Esophagus (tissue), 2 donors: ENCODE results near the gene CD151. TPM values are rescaled to one million over a fixed set of nuclear protein-coding genes. Genes with fewer than 3 reads are reported as not detected.

Source experiments
- H3K27ac ChIP-seq, 2 donors: one replicate each; pipeline ENCODE4 v1.5.1; 2013; ENCODE audit warnings: low read depth in 2 of 2, mild to moderate bottlenecking in 2 of 2, inconsistent platforms in 1 of 2, low read length in 1 of 2, moderate library complexity in 1 of 2
- H3K27me3 ChIP-seq, 2 donors: one replicate each; pipeline ENCODE4 v1.6.1; 2013; ENCODE audit warnings: low read length in 2 of 2, control low read depth in 1 of 2, mild to moderate bottlenecking in 1 of 2; ENCODE audit not compliant: insufficient read depth in 2 of 2, control insufficient read depth in 1 of 2
- H3K36me3 ChIP-seq, 2 donors: one replicate each; pipeline ENCODE4 v1.6.1; 2013; ENCODE audit warnings: low read length in 1 of 2; ENCODE audit not compliant: control insufficient read depth in 2 of 2, insufficient read depth in 2 of 2
- H3K4me1 ChIP-seq, 2 donors: one replicate each; pipeline ENCODE4 v1.6.1; 2013; ENCODE audit warnings: low read length in 1 of 2; ENCODE audit not compliant: control insufficient read depth in 2 of 2, insufficient read depth in 2 of 2
- H3K4me3 ChIP-seq, 2 donors: one replicate each; pipeline ENCODE4 v1.5.1; 2013; ENCODE audit warnings: low read length in 2 of 2, mild to moderate bottlenecking in 2 of 2, low read depth in 1 of 2, moderate library complexity in 1 of 2
- H3K9me3 ChIP-seq, 2 donors: one replicate each; pipeline ENCODE4 v1.6.1; 2013; ENCODE audit warnings: mild to moderate bottlenecking in 2 of 2, low read depth in 1 of 2, low read length in 1 of 2, moderate library complexity in 1 of 2; ENCODE audit not compliant: control insufficient read depth in 2 of 2, insufficient read depth in 1 of 2
- WGBS, 2 donors: extraction: QIAGEN DNeasy Blood & Tissue Kit; methylation state at CpG; one replicate each; pipeline ENCODE4 v1.1.7; 2013; 5-methylcytosine and 5-hydroxymethylcytosine counted together
- polyA plus RNA-seq, 2 donors: library from polyadenylated mRNA; stranded (reverse); fragments of 200-250 nt; gene quantifications; one replicate each; pipeline ENCODE4 v1.2.3, GENCODE V29; 2013
- donor health status: healthy with polysubstance abuse.
- donor health status: Bipolar disorder and iron deficiency.

The CD151 gene
- polyA plus RNA-seq, 2 donors, result 75.5 to 108 TPM

- peaks cover 12 to 13% of the 10 kb centered on the region in 2 donors for H3K4me1 ChIP-seq
- H3K27ac ChIP-seq, result no peak overlapping the region
- 39 to 48% methylated on average over 20 of the region's 20 CpGs for WGBS, 2 donors
- no peaks in the 10 kb centered on the region for H3K27me3 ChIP-seq
- H3K9me3 ChIP-seq, result no peaks in the 10 kb centered on the region
- peaks cover 0 to 2% of the 10 kb centered on the region in 2 donors for H3K36me3 ChIP-seq
- no peak overlapping the region for H3K4me3 ChIP-seq
These were observed 29.4 kb downstream of the CD151 start for GRCh38 chr11:862081-862661.

GRCh38 chr11:862696-863022 is 29.9 kb downstream of the CD151 start:
- WGBS, 2 donors, result 68 to 71% methylated on average over 12 of the region's 12 CpGs
- no peak overlapping the region for H3K4me3 ChIP-seq
- H3K27ac ChIP-seq, result no peak overlapping the region
- H3K36me3 ChIP-seq, result peaks cover 0 to 2% of the 10 kb centered on the region in 2 donors
- no peaks in the 10 kb centered on the region for H3K9me3 ChIP-seq
- H3K4me1 ChIP-seq, result peaks cover 12 to 13% of the 10 kb centered on the region in 2 donors
- no peaks in the 10 kb centered on the region for H3K27me3 ChIP-seq

- H3K27me3 ChIP-seq, result no peaks in the 10 kb centered on the region
- H3K36me3 ChIP-seq, result peaks cover 0 to 3% of the 10 kb centered on the region in 2 donors
- no peak overlapping the region for H3K4me3 ChIP-seq
- 74 to 79% methylated on average over 24 of the region's 24 CpGs for WGBS, 2 donors
- H3K4me1 ChIP-seq, result peaks cover 12 to 13% of the 10 kb centered on the region in 2 donors
- H3K27ac ChIP-seq, result no peak overlapping the region
- H3K9me3 ChIP-seq, result no peaks in the 10 kb centered on the region
These were observed 30.5 kb downstream of the CD151 start for GRCh38 chr11:863023-863909.

- H3K4me1 ChIP-seq, result peaks cover 10 to 13% of the 10 kb centered on the region in 2 donors
- no peaks in the 10 kb centered on the region for H3K9me3 ChIP-seq
- no peak overlapping the region for H3K4me3 ChIP-seq
- WGBS, 2 donors, result 80 to 86% methylated on average over 27 to 31 of the region's 31 CpGs
- H3K27me3 ChIP-seq, result no peaks in the 10 kb centered on the region
- no peak overlapping the region for H3K27ac ChIP-seq
- peaks cover 0 to 10% of the 10 kb centered on the region in 2 donors for H3K36me3 ChIP-seq
These were observed 31.4 kb downstream of the CD151 start for GRCh38 chr11:863910-864827.

GRCh38 chr11:864898-865297 is 32.1 kb downstream of the CD151 start:
- Histone ChIP-seq H3K4me3 (no peak overlapping the region), H3K27ac (no peak overlapping the region), H3K27me3 (no peaks in the 10 kb centered on the region), H3K4me1 (peaks cover 3 to 8% of the 10 kb centered on the region in 2 donors), H3K36me3 (peaks cover 0 to 12% of the 10 kb centered on the region in 2 donors), H3K9me3 (no peaks in the 10 kb centered on the region)
- WGBS, 2 donors, result 83 to 86% methylated on average over 10 of the region's 11 CpGs

- H3K4me3 ChIP-seq, result no peak overlapping the region
- H3K9me3 ChIP-seq, result no peaks in the 10 kb centered on the region
- H3K27ac ChIP-seq, result no peak overlapping the region
- peaks cover 0 to 16% of the 10 kb centered on the region in 2 donors for H3K36me3 ChIP-seq
- H3K4me1 ChIP-seq, result peaks cover 0 to 3% of the 10 kb centered on the region in 2 donors
- H3K27me3 ChIP-seq, result no peaks in the 10 kb centered on the region
- 67 to 70% methylated on average over 41 of the region's 41 CpGs for WGBS, 2 donors
These were observed 33.0 kb downstream of the CD151 start for GRCh38 chr11:865462-866430.

GRCh38 chr11:866481-866880 is 33.7 kb downstream of the CD151 start:
- H3K27me3 ChIP-seq, result no peaks in the 10 kb centered on the region
- 78 to 85% methylated on average over 14 of the region's 14 CpGs for WGBS, 2 donors
- peaks cover 0 to 16% of the 10 kb centered on the region in 2 donors for H3K36me3 ChIP-seq
- H3K9me3 ChIP-seq, result no peaks in the 10 kb centered on the region
- no peak overlapping the region for H3K27ac ChIP-seq
- no peak overlapping the region for H3K4me3 ChIP-seq
- peaks cover 0 to 3% of the 10 kb centered on the region in 2 donors for H3K4me1 ChIP-seq

GRCh38 chr11:867856-868358 is 35.2 kb downstream of the CD151 start:
- Histone ChIP-seq H3K4me3 (no peak overlapping the region), H3K27me3 (no peaks in the 10 kb centered on the region), H3K27ac (no peak overlapping the region), H3K9me3 (no peaks in the 10 kb centered on the region), H3K36me3 (peaks cover 0 to 16% of the 10 kb centered on the region in 2 donors), H3K4me1 (peaks cover 0 to 2% of the 10 kb centered on the region in 2 donors)
- 80 to 85% methylated on average over 8 of the region's 8 CpGs for WGBS, 2 donors
